ENCODE results near the gene LDB1. TPM values are rescaled to one million over a fixed set of nuclear protein-coding genes. Genes with fewer than 3 reads are reported as not detected.

The LDB1 gene
- total RNA-seq, 6 experiments from 2014 or later, result 51.6 to 64.8 (median 59.3) TPM

- peaks cover 4% of the 10 kb centered on the region for H3K27me3 Mint-ChIP-seq (ENCODE audit: insufficient read depth)
- peak overlapping the region; percentile 43; the same call in 1 of the 2 replicates for H3K27ac Mint-ChIP-seq
- H3K4me1 Mint-ChIP-seq (ENCODE audit: low read depth), result peaks cover 9% of the 10 kb centered on the region
- H3K9me3 Mint-ChIP-seq, result no peaks in the 10 kb centered on the region
- DNase-seq, result peak; percentile 66
- no peak overlapping the region for H3K4me3 Mint-ChIP-seq
- peak; percentile 97 for TF ChIP-seq CTCF (IDR thresholded peaks at IDR 0.05)
- no peaks in the 10 kb centered on the region; the same call in 1 of the 2 replicates for H3K36me3 Mint-ChIP-seq (ENCODE audit: low read depth)
These were observed 47.3 kb downstream of the LDB1 start for GRCh38 chr10:102072673-102073527.

- no peak for TF ChIP-seq CTCF (IDR thresholded peaks at IDR 0.05)
- DNase-seq, result no peak
- Mint-ChIP-seq H3K4me3 (no peak overlapping the region), H3K27ac (no peak overlapping the region), H3K36me3 (ENCODE audit: low read depth) (no peaks in the 10 kb centered on the region; the same call in 1 of the 2 replicates), H3K9me3 (no peaks in the 10 kb centered on the region), H3K4me1 (ENCODE audit: low read depth) (peaks cover 32% of the 10 kb centered on the region), H3K27me3 (ENCODE audit: insufficient read depth) (peaks cover 3% of the 10 kb centered on the region)
These were observed 51.1 kb downstream of the LDB1 start for GRCh38 chr10:102069071-102069470.

GRCh38 chr10:102068216-102068615 lies 52.0 kb downstream of the LDB1 start:
- Mint-ChIP-seq H3K36me3 (ENCODE audit: low read depth) (no peaks in the 10 kb centered on the region; the same call in 1 of the 2 replicates), H3K4me1 (ENCODE audit: low read depth) (peaks cover 36% of the 10 kb centered on the region), H3K4me3 (no peak overlapping the region), H3K9me3 (no peaks in the 10 kb centered on the region), H3K27ac (no peak overlapping the region), H3K27me3 (ENCODE audit: insufficient read depth) (no peaks in the 10 kb centered on the region; the same call in 1 of the 2 replicates)
- no peak for DNase-seq
- TF ChIP-seq CTCF (IDR thresholded peaks at IDR 0.05), result no peak

GRCh38 chr10:102067091-102067916 lies 52.9 kb downstream of the LDB1 start:
- Mint-ChIP-seq H3K36me3 (ENCODE audit: low read depth) (no peaks in the 10 kb centered on the region; the same call in 1 of the 2 replicates), H3K9me3 (no peaks in the 10 kb centered on the region), H3K4me1 (ENCODE audit: low read depth) (peaks cover 33% of the 10 kb centered on the region), H3K4me3 (peak overlapping the region; percentile 56), H3K27ac (no peak overlapping the region), H3K27me3 (ENCODE audit: insufficient read depth) (no peaks in the 10 kb centered on the region; the same call in 1 of the 2 replicates)
- no peak for TF ChIP-seq CTCF (IDR thresholded peaks at IDR 0.05)
- no peak for DNase-seq

- no peak for DNase-seq
- Mint-ChIP-seq H3K36me3 (ENCODE audit: low read depth) (no peaks in the 10 kb centered on the region; the same call in 1 of the 2 replicates), H3K4me3 (peak overlapping the region; percentile 91), H3K27me3 (ENCODE audit: insufficient read depth) (no peaks in the 10 kb centered on the region), H3K4me1 (ENCODE audit: low read depth) (peaks cover 33% of the 10 kb centered on the region), H3K9me3 (no peaks in the 10 kb centered on the region), H3K27ac (peak overlapping the region; percentile 77)
- TF ChIP-seq CTCF (IDR thresholded peaks at IDR 0.05), result no peak
These were observed 53.6 kb downstream of the LDB1 start for GRCh38 chr10:102066399-102067088.

All from HFFc6 (cell line).